Spleen (tissue), 11 donors: ENCODE data around the gene SLC5A6. TPM values are rescaled to one million over a fixed set of nuclear protein-coding genes. Genes with fewer than 3 reads are reported as not detected.
"Not testable (repeated sequence)": the region's sequence is repeated elsewhere in the genome, so short reads cannot be mapped to it uniquely, and the experiment has no call there.

Source experiments
- DNase-seq: peaks from one replicate; pipeline ENCODE4 v3.0.0-alpha.2; 2020
- H3K27ac ChIP-seq, 8 donors: fragments of 200-600 bp; sonication (generic) in 7 of 8; 1 replicate in 4 of 8; 2 replicates in 4 of 8; pipeline versions ENCODE4 v1.5.0 to v1.8.0; 2016 to 2021; ENCODE audit warnings: inconsistent platforms in 4 of 8, mild to moderate bottlenecking in 4 of 8, moderate library complexity in 1 of 8
- H3K27me3 ChIP-seq, 7 donors: fragments of 200-600 bp; sonication (generic) in 6 of 7; replicated peaks in 1 of 7; 1 replicate in 4 of 7; 2 replicates in 3 of 7; pipeline versions ENCODE4 v1.5.0 to v1.8.0; 2016 to 2021; ENCODE audit warnings: inconsistent platforms in 3 of 7, mild to moderate bottlenecking in 1 of 7
- H3K36me3 ChIP-seq, 6 donors: fragments of 200-600 bp; sonication (generic) in 5 of 6; 1 replicate in 4 of 6; 2 replicates in 2 of 6; pipeline versions ENCODE4 v1.5.0 to v1.8.0; 2016 to 2021; ENCODE audit warnings: inconsistent platforms in 2 of 6
- H3K4me1 ChIP-seq, 6 donors: fragments of 200-600 bp; sonication (generic) in 5 of 6; 1 replicate in 3 of 6; 2 replicates in 3 of 6; pipeline versions ENCODE4 v1.5.0 to v1.8.0; 2016 to 2021; ENCODE audit warnings: inconsistent platforms in 3 of 6
- H3K4me3 ChIP-seq, 8 donors: fragments of 200-600 bp; sonication (generic) in 7 of 8; 1 replicate in 4 of 8; 2 replicates in 4 of 8; pipeline versions ENCODE4 v1.5.0 to v1.8.0; 2016 to 2021; ENCODE audit warnings: inconsistent platforms in 4 of 8, mild to moderate bottlenecking in 4 of 8, moderate library complexity in 2 of 8
- H3K9me3 ChIP-seq, 8 donors: fragments of 200-600 bp; sonication (generic) in 7 of 8; 1 replicate in 4 of 8; 2 replicates in 4 of 8; pipeline versions ENCODE4 v1.5.0 to v1.8.0; 2016 to 2021; ENCODE audit warnings: inconsistent platforms in 4 of 8
- CTCF ChIP-seq, 11 experiments: fragments of 200-600 bp in 7 of 11; fragments of 450-650 bp in 4 of 11; sonication (generic) in 4 of 11; IDR thresholded peaks in 8 of 11; conservative IDR thresholded peaks in 3 of 11; 1 replicate in 7 of 11; 2 replicates in 4 of 11; pipeline versions ENCODE4 v1.4.0 to v1.8.0; 2016 to 2021; ENCODE audit warnings: antibody characterized with exemption in 11 of 11, inconsistent platforms in 4 of 11, mild to moderate bottlenecking in 1 of 11
- POLR2A ChIP-seq, 3 donors: fragments of 450-650 bp; IDR thresholded peaks; one replicate each; pipeline ENCODE4 v1.5.1; 2017; ENCODE audit warnings: antibody characterized with exemption in 3 of 3, mild to moderate bottlenecking in 1 of 3
- POLR2AphosphoS5 ChIP-seq, 3 donors: sonication (generic); formaldehyde crosslinking; IDR thresholded peaks; one replicate each; pipeline ENCODE4 v1.5.1; 2017; ENCODE audit warnings: antibody characterized with exemption in 3 of 3
- WGBS, 5 donors: extraction: QIAGEN DNeasy Blood & Tissue Kit in 3 of 5; methylation state at CpG; one replicate each; pipeline versions ENCODE4 v1.1.5 to v1.1.7; 2013 to 2018; 5-methylcytosine and 5-hydroxymethylcytosine counted together
- intact Hi-C: fragments of 100-400 bp; cut with DNase I; formaldehyde crosslinking; loops from one replicate; pipeline ENCODE4 v1.15.0; 2023; ENCODE audit warnings: low total_unique reads
- polyA plus RNA-seq, 3 donors: library from polyadenylated mRNA; stranded (reverse); fragments of 200-250 nt; gene quantifications; one replicate each; pipeline ENCODE4 v1.2.1, GENCODE V29; 2013
- total RNA-seq, 7 donors: library from RNA; depleted of rRNA in 3 of 7; stranded (reverse); fragments of >200 nt in 3 of 7; fragmentation: NEBNext Ultra II Directional in 4 of 7; extraction: Animal tissue kit (Norgen Biotek cat#: 25700) in 4 of 7; gene quantifications; one replicate each; pipeline versions ENCODE4 v1.1.0 to v1.2.1, GENCODE V29; 2016 to 2021
- donor health status: healthy with polysubstance abuse.
- donor health status: DM: no; HTN: no; CAD: no; lungs with moderate emphysema.
- donor health status: DM: no; HTN: no; CAD: no.
- donor health status: Bipolar disorder and iron deficiency.
- donor health status: healthy.
- donor health status: DM: no; HTN: no; CAD: no.
- donor health status: DM: yes; HTN: yes; CAD: no.

The SLC5A6 gene
- total and polyA plus RNA-seq, 10 donors: 11.9 to 33.3 (median 22.7) TPM

GRCh38 chr2:27198627-27199026 is 13.4 kb downstream of the SLC5A6 start:
- 68 to 88% (median 81%) methylated on average over 2 of the region's 2 CpGs for WGBS, 5 donors
- intact Hi-C loops: no loop called here
- no peak for DNase-seq
- H3K9me3 ChIP-seq: no peaks in the 10 kb centered on the region
- no peak overlapping the region for H3K4me3 ChIP-seq
- peaks cover 0 to 48% (median 40%) of the 10 kb centered on the region in 6 donors for H3K36me3 ChIP-seq
- no peak for TF ChIP-seq POLR2A (IDR thresholded peaks at IDR 0.05)
- no peak for TF ChIP-seq CTCF (IDR thresholded peaks at IDR 0.05 in 8 of 11, conservative IDR thresholded peaks at IDR 0.05 in 3 of 11)
- no peak for TF ChIP-seq POLR2AphosphoS5 (IDR thresholded peaks at IDR 0.05)
- no peaks in the 10 kb centered on the region for H3K27me3 ChIP-seq
- H3K27ac ChIP-seq: no peak overlapping the region
- no peaks in the 10 kb centered on the region for H3K4me1 ChIP-seq

- DNase-seq, intact Hi-C loops, H3K9me3 ChIP-seq, H3K27me3 ChIP-seq, H3K4me1 ChIP-seq, H3K27ac ChIP-seq, H3K4me3 ChIP-seq: not testable (repeated sequence)
- H3K36me3 ChIP-seq: peaks cover 0 to 42% (median 34%) of the 10 kb centered on the region in 6 donors
- 85 to 97% (median 95%) methylated on average over 3 of the region's 3 CpGs for WGBS, 5 donors
Observed at GRCh38 chr2:27198068-27198467, 14.0 kb downstream of the SLC5A6 start.

- H3K9me3 ChIP-seq, H3K4me1 ChIP-seq, H3K27me3 ChIP-seq, H3K4me3 ChIP-seq, DNase-seq, H3K27ac ChIP-seq, intact Hi-C loops: not testable (repeated sequence)
- peaks cover 0 to 20% (median 15%) of the 10 kb centered on the region in 6 donors for H3K36me3 ChIP-seq
- 87 to 94% (median 92%) methylated on average over 3 of the region's 3 CpGs for WGBS, 5 donors
Observed at GRCh38 chr2:27195799-27196198, 16.3 kb downstream of the SLC5A6 start.

GRCh38 chr2:27194538-27195354 is 17.3 kb downstream of the SLC5A6 start:
- H3K4me1 ChIP-seq: no peaks in the 10 kb centered on the region
- no peak overlapping the region for H3K27ac ChIP-seq
- peaks cover 0 to 9% (median 6%) of the 10 kb centered on the region in 6 donors for H3K36me3 ChIP-seq
- no peak for DNase-seq
- intact Hi-C loops: loop anchor here (5.0 kb wide), 1 partner anchor 97 kb away; no protein-coding TSS in a partner anchor
- H3K27me3 ChIP-seq: no peaks in the 10 kb centered on the region
- 80 to 93% (median 88%) methylated on average over 17 of the region's 17 CpGs for WGBS, 5 donors
- no peak overlapping the region for H3K4me3 ChIP-seq
- no peak for TF ChIP-seq CTCF (IDR thresholded peaks at IDR 0.05 in 8 of 11, conservative IDR thresholded peaks at IDR 0.05 in 3 of 11)
- TF ChIP-seq POLR2AphosphoS5 (IDR thresholded peaks at IDR 0.05): no peak
- TF ChIP-seq POLR2A (IDR thresholded peaks at IDR 0.05): no peak
- no peaks in the 10 kb centered on the region for H3K9me3 ChIP-seq

- 42 to 51% (median 45%) methylated on average over 8 of the region's 8 CpGs for WGBS, 5 donors
- Histone ChIP-seq H3K4me3 (no peak overlapping the region), H3K36me3 (no peaks in the 10 kb centered on the region), H3K4me1 (no peaks in the 10 kb centered on the region), H3K27ac (no peak overlapping the region), H3K9me3 (no peaks in the 10 kb centered on the region), H3K27me3 (no peaks in the 10 kb centered on the region)
- peak; percentile 27 to 77 (median 63) for TF ChIP-seq CTCF (IDR thresholded peaks at IDR 0.05 in 8 of 11, conservative IDR thresholded peaks at IDR 0.05 in 3 of 11)
- TF ChIP-seq POLR2A (IDR thresholded peaks at IDR 0.05): no peak
- DNase-seq: no peak
- intact Hi-C loops: loop anchor here (5.0 kb wide), 1 partner anchor 94 kb away; no protein-coding TSS in a partner anchor
Observed at GRCh38 chr2:27191070-27191829, 20.8 kb downstream of the SLC5A6 start.
